Measurements from ENCODE around the gene MSTO1.
"Not testable (repeated sequence)": the region's sequence is repeated elsewhere in the genome, so short reads cannot be mapped to it uniquely, and the experiment has no call there.

Gene MSTO1

GRCh38 chr1:155609515-155610256, at the start of gene MSTO1:
Gene MSTO1 (plus strand): TSS chr1:155610218. CDS start chr1:155610249, 31 bp downstream.
- DNase-seq (ENCODE audit: low spot score): peak; percentile 96

GRCh38 chr1:155561779-155562580, 48.0 kb upstream of the MSTO1 start:
- peak; percentile 67 for DNase-seq (ENCODE audit: low spot score)

- peak; percentile 100 for DNase-seq (ENCODE audit: low spot score)
These were observed 47.2 kb upstream of the MSTO1 start, which contains the start of gene ASH1L for GRCh38 chr1:155562581-155563376. Gene ASH1L (minus strand): TSS chr1:155562803. CDS start chr1:155521519, 41,284 bp downstream.

- DNase-seq (ENCODE audit: low spot score): not testable (repeated sequence)
These were observed 46.5 kb upstream of the MSTO1 start for GRCh38 chr1:155563377-155564022.

- DNase-seq (ENCODE audit: low spot score): no peak
These were observed 39.9 kb upstream of the MSTO1 start for GRCh38 chr1:155569988-155570592.

- no peak for DNase-seq (ENCODE audit: low spot score)
These were observed 39.4 kb upstream of the MSTO1 start for GRCh38 chr1:155570593-155570990.

- DNase-seq (ENCODE audit: low spot score): no peak
These were observed 35.9 kb upstream of the MSTO1 start for GRCh38 chr1:155574077-155574476.

GRCh38 chr1:155575608-155576007, 34.4 kb upstream of the MSTO1 start:
- DNase-seq (ENCODE audit: low spot score): not testable (repeated sequence)

GRCh38 chr1:155583846-155584245, 26.2 kb upstream of the MSTO1 start:
- not testable (repeated sequence) for DNase-seq (ENCODE audit: low spot score)

- DNase-seq (ENCODE audit: low spot score): not testable (repeated sequence)
These were observed 20.7 kb upstream of the MSTO1 start for GRCh38 chr1:155589282-155589681.

GRCh38 chr1:155590516-155591247, 19.3 kb upstream of the MSTO1 start:
- not testable (repeated sequence) for DNase-seq (ENCODE audit: low spot score)

GRCh38 chr1:155591770-155592169, 18.2 kb upstream of the MSTO1 start:
- DNase-seq (ENCODE audit: low spot score): peak; percentile 59

GRCh38 chr1:155595877-155596474, 14.0 kb upstream of the MSTO1 start:
- DNase-seq (ENCODE audit: low spot score): not testable (repeated sequence)

- no peak for DNase-seq (ENCODE audit: low spot score)
These were observed 13.2 kb upstream of the MSTO1 start for GRCh38 chr1:155596864-155597263.

- peak; percentile 19 for DNase-seq (ENCODE audit: low spot score)
These were observed 11.1 kb upstream of the MSTO1 start for GRCh38 chr1:155598842-155599331.

- DNase-seq (ENCODE audit: low spot score): not testable (repeated sequence)
These were observed 10.0 kb upstream of the MSTO1 start for GRCh38 chr1:155599828-155600572.

GRCh38 chr1:155607708-155608107, 2.3 kb upstream of the MSTO1 start:
- DNase-seq (ENCODE audit: low spot score): no peak

GRCh38 chr1:155608888-155609225, 1.2 kb upstream of the MSTO1 start:
- no peak for DNase-seq (ENCODE audit: low spot score)

GRCh38 chr1:155610257-155610647, 234 bp downstream of the MSTO1 start:
- DNase-seq (ENCODE audit: low spot score): not testable (repeated sequence)

Measured in GM03348 (cell line).